Right lobe of liver (tissue), 6 donors: ENCODE measurements around the gene BASP1. TPM values are rescaled to one million over a fixed set of nuclear protein-coding genes. Genes with fewer than 3 reads are reported as not detected.

Experiments used
- ATAC-seq, 4 donors: fragments of 200-7000 bp; cut with Tn5 transposase; one replicate each; pipeline ENCODE4 v1.9.1; 2020; ENCODE audit warnings: mild to moderate bottlenecking in 4 of 4, moderate library complexity in 4 of 4
- DNase-seq, 3 donors: peaks; one replicate each; pipeline ENCODE4 v3.0.0-alpha.2; 2020
- H3K27ac ChIP-seq, 3 donors: fragments of 200-600 bp; one replicate each; pipeline ENCODE4 v1.8.0; 2022
- H3K27me3 ChIP-seq, 2 donors: fragments of 200-600 bp; one replicate each; pipeline ENCODE4 v1.8.0; 2022
- H3K36me3 ChIP-seq, 4 donors: fragments of 200-600 bp; sonication (generic) in 1 of 4; one replicate each; pipeline versions ENCODE4 v1.5.1 to v1.8.0; 2017 to 2022; ENCODE audit warnings: control low read depth in 1 of 4
- H3K4me1 ChIP-seq, 4 donors: fragments of 200-600 bp; sonication (generic) in 1 of 4; one replicate each; pipeline versions ENCODE4 v1.5.1 to v1.8.0; 2017 to 2022; ENCODE audit warnings: control low read depth in 1 of 4
- H3K4me3 ChIP-seq, 3 donors: fragments of 200-600 bp; one replicate each; pipeline ENCODE4 v1.8.0; 2022
- H3K9me3 ChIP-seq, 4 donors: fragments of 200-600 bp; sonication (generic) in 1 of 4; one replicate each; pipeline versions ENCODE4 v1.5.1 to v1.8.0; 2017 to 2022; ENCODE audit warnings: control low read depth in 1 of 4
- POLR2A ChIP-seq: fragments of 450-650 bp; IDR thresholded peaks from one replicate; pipeline ENCODE4 v1.6.1; 2017; ENCODE audit warnings: antibody characterized with exemption, mild to moderate bottlenecking
- WGBS: methylation state at CpG from one replicate; pipeline ENCODE4 v1.1.6; 2018; ENCODE audit warnings: low coverage, low lambda C conversion rate; ENCODE audit not compliant: insufficient coverage; ENCODE audit errors: missing lambda C conversion rate; 5-methylcytosine and 5-hydroxymethylcytosine counted together
- intact Hi-C, 2 donors: fragments of 100-400 bp; cut with DNase I; formaldehyde crosslinking; loops; one replicate each; pipeline versions ENCODE4 v1.11.2 to v1.14.1; 2022
- total RNA-seq, 6 experiments: library from RNA; depleted of rRNA in 2 of 6; stranded (reverse); fragments of >200 nt in 2 of 6; fragmentation: NEBNext Ultra II Directional in 3 of 6; extraction: Animal tissue kit (Norgen Biotek cat#: 25700) in 3 of 6; gene quantifications; one replicate each; pipeline versions ENCODE4 v1.1.0 to v1.2.4, GENCODE V29; 2016 to 2023
- TF ChIP-seq, protein P1 (sequence below), 4 donors: fragments of 200-600 bp in 3 of 4; fragments of 450-650 bp in 1 of 4; IDR thresholded peaks; one replicate each; pipeline versions ENCODE4 v1.5.1 to v1.8.0; 2016 to 2022; ENCODE audit warnings: antibody characterized with exemption in 4 of 4, mild to moderate bottlenecking in 2 of 4
- donor health status: DM: no; HTN: yes; CAD: no.
- donor health status: DM: no; HTN: no; CAD: no.
- donor health status: DM: no; HTN: no; CAD: no.
- donor health status: DM: no; HTN: yes; CAD: no.
- donor health status: DM: no; HTN: yes; CAD: no.

Gene BASP1
- total RNA-seq, 6 experiments from 2014 or later = 2.6 to 11.2 (median 4.7) TPM

DNA sequence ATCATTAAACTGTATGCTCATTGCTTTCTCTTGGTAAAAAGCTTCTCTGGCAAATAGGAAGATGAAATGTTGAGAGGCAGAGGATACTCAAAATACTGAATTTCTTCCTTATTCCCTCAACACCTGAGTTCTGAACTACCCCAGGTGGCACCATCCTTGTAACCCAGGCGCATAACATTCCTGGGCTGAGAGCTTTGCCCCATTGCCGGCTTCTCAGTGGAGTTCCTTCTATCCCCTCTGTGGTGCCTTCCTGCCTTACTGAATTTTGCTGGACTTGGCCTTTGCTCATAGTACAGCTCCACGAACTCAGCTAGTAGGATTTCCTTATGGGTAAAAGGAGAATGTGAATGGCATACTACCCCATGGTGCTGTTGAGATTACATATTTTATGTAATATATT lies 54.7 kb downstream of the BASP1 start:
- no peak overlapping the region for H3K27ac ChIP-seq
- ATAC-seq = no peak
- WGBS = 20% methylated on average over 1 of the region's 3 CpGs

DNA sequence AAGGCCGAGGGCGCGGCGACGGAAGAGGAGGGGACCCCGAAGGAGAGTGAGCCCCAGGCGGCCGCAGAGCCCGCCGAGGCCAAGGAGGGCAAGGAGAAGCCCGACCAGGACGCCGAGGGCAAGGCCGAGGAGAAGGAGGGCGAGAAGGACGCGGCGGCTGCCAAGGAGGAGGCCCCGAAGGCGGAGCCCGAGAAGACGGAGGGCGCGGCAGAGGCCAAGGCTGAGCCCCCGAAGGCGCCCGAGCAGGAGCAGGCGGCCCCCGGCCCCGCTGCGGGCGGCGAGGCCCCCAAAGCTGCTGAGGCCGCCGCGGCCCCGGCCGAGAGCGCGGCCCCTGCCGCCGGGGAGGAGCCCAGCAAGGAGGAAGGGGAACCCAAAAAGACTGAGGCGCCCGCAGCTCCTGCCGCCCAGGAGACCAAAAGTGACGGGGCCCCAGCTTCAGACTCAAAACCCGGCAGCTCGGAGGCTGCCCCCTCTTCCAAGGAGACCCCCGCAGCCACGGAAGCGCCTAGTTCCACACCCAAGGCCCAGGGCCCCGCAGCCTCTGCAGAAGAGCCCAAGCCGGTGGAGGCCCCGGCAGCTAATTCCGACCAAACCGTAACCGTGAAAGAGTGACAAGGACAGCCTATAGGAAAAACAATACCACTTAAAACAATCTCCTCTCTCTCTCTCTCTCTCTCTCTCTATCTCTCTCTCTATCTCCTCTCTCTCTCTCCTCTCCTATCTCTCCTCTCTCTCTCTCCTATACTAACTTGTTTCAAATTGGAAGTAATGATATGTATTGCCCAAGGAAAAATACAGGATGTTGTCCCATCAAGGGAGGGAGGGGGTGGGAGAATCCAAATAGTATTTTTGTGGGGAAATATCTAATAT lies 58.1 kb downstream of the BASP1 start:
- intact Hi-C loops = no loop called here
- Histone ChIP-seq H3K27me3 (no peaks in the 10 kb centered on the region), H3K4me1 (no peaks in the 10 kb centered on the region), H3K9me3 (no peaks in the 10 kb centered on the region), H3K4me3 (no peak overlapping the region), H3K27ac (no peak overlapping the region), H3K36me3 (no peaks in the 10 kb centered on the region)
- WGBS = 79% methylated on average over 18 of the region's 57 CpGs
- no peak for DNase-seq
- no peak for TF ChIP-seq POLR2A
- TF ChIP-seq, protein P1, sequence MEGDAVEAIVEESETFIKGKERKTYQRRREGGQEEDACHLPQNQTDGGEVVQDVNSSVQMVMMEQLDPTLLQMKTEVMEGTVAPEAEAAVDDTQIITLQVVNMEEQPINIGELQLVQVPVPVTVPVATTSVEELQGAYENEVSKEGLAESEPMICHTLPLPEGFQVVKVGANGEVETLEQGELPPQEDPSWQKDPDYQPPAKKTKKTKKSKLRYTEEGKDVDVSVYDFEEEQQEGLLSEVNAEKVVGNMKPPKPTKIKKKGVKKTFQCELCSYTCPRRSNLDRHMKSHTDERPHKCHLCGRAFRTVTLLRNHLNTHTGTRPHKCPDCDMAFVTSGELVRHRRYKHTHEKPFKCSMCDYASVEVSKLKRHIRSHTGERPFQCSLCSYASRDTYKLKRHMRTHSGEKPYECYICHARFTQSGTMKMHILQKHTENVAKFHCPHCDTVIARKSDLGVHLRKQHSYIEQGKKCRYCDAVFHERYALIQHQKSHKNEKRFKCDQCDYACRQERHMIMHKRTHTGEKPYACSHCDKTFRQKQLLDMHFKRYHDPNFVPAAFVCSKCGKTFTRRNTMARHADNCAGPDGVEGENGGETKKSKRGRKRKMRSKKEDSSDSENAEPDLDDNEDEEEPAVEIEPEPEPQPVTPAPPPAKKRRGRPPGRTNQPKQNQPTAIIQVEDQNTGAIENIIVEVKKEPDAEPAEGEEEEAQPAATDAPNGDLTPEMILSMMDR (IDR thresholded peaks at IDR 0.05) = no peak
- ATAC-seq = no peak

More for the DNA sequence above, 54.7 kb downstream of the BASP1 start:
- no peaks in the 10 kb centered on the region for H3K36me3 ChIP-seq
- no peaks in the 10 kb centered on the region for H3K4me1 ChIP-seq
- DNase-seq = no peak
- intact Hi-C loops = no loop called here
- no peak for TF ChIP-seq POLR2A
- H3K27me3 ChIP-seq = no peaks in the 10 kb centered on the region
- no peak overlapping the region for H3K4me3 ChIP-seq
- H3K9me3 ChIP-seq = no peaks in the 10 kb centered on the region

DNA sequence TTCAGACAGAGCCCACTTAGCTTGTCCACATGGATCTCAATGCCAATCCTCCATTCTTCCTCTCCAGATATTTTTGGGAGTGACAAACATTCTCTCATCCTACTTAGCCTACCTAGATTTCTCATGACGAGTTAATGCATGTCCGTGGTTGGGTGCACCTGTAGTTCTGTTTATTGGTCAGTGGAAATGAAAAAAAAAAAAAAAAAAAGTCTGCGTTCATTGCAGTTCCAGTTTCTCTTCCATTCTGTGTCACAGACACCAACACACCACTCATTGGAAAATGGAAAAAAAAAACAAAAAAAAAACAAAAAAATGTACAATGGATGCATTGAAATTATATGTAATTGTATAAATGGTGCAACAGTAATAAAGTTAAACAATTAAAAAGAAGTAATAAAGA lies 59.0 kb downstream of the BASP1 start:
- H3K4me3 ChIP-seq = no peak overlapping the region
- WGBS = 48% methylated on average over 3 of the region's 3 CpGs
- H3K4me1 ChIP-seq = no peaks in the 10 kb centered on the region
- DNase-seq (no peak), ATAC-seq (no peak)
- no peaks in the 10 kb centered on the region for H3K9me3 ChIP-seq
- intact Hi-C loops = no loop called here
- no peak overlapping the region for H3K27ac ChIP-seq
- H3K27me3 ChIP-seq = no peaks in the 10 kb centered on the region
- TF ChIP-seq POLR2A = no peak
- TF ChIP-seq, protein P1 (IDR thresholded peaks at IDR 0.05) = no peak
- H3K36me3 ChIP-seq = no peaks in the 10 kb centered on the region

DNA sequence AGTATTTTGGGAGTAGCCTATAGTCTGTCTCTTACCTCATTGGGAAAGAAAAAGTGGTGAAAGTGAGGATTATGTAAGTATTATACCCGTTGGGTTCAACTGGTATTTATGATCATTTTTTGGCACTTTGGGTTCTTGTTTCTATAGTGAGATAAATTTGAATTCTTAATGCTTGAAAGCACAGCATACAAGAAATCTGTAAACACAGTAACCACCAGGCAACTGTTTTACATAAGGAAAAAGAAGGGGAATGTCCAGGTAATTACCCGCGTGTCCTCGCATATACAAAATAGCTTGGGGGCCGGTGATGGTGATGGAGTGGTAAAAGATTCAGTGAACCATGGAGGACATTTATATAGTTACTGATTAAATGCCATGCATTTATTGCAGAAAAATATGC lies 60.5 kb downstream of the BASP1 start:
- 77% methylated on average over 5 of the region's 5 CpGs for WGBS
- Histone ChIP-seq H3K27ac (no peak overlapping the region), H3K27me3 (no peaks in the 10 kb centered on the region), H3K9me3 (no peaks in the 10 kb centered on the region), H3K36me3 (no peaks in the 10 kb centered on the region), H3K4me1 (no peaks in the 10 kb centered on the region), H3K4me3 (no peak overlapping the region)
- intact Hi-C loops = no loop called here
- no peak for DNase-seq
- no peak for ATAC-seq
- TF ChIP-seq POLR2A = no peak
- TF ChIP-seq, protein P1 (IDR thresholded peaks at IDR 0.05) = no peak

DNA sequence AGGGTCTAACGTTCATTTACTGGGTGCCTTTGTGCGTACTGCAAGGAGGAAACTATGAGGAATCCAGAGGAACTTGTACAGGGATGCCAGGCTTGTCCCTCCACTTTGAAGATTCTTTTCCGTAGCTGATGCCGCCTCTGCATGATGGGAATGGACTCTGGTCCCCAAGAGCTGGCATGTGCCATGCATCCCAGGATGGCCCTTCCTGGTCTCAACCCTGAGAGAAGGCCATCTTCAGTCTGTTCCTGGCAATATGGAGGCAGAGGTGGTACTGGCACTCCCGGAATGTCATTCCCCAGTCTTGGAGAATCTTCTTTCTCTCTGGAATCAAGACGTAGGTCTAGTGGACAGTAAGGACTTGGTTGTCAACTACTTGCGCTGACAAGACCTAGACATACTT lies 61.5 kb downstream of the BASP1 start:
- H3K9me3 ChIP-seq = no peaks in the 10 kb centered on the region
- TF ChIP-seq POLR2A = no peak
- TF ChIP-seq, protein P1 (IDR thresholded peaks at IDR 0.05) = no peak
- DNase-seq = no peak
- H3K4me1 ChIP-seq = no peaks in the 10 kb centered on the region
- no peak for ATAC-seq
- H3K27ac ChIP-seq = no peak overlapping the region
- H3K27me3 ChIP-seq = no peaks in the 10 kb centered on the region
- H3K36me3 ChIP-seq = no peaks in the 10 kb centered on the region
- intact Hi-C loops = no loop called here
- H3K4me3 ChIP-seq = no peak overlapping the region
- WGBS = 68% methylated on average over 4 of the region's 7 CpGs
